IMR-90 (cell line): ENCODE results near the gene ISOC2. TPM values are rescaled to one million over a fixed set of nuclear protein-coding genes. Genes with fewer than 3 reads are reported as not detected.

ENCODE experiments used
- ATAC-seq: fragments of 200-7000 bp; cut with Tn5 transposase; 2 replicates; pipeline ENCODE4 v1.9.1; 2020; ENCODE audit warnings: low read depth, mild to moderate bottlenecking, moderate library complexity
- BruUV-seq: library from RNA; stranded (reverse); fragments of 400-500 nt; replicated peaks from 2 replicates; lab custom pipeline; 2021; lab: Mats Ljungman, UMichigan
- CTCF ChIA-PET: fragments of 300-600 bp; formaldehyde crosslinking; extraction: SDS; loops from one replicate; lab custom pipeline; 2021; ENCODE audit warnings: antibody characterized with exemption; lab: Yijun Ruan, JAX
- POLR2A ChIA-PET: fragments of 300-600 bp; sonication (Branson Sonifier 250); formaldehyde crosslinking; loops from one replicate; lab custom pipeline; 2022; ENCODE audit warnings: antibody characterized with exemption; ENCODE audit not compliant: unreplicated experiment; lab: Charles Lee
- DNase-seq: peaks from one replicate; pipeline ENCODE4 v3.0.0; 2013
- H2AFZ ChIP-seq: replicated peaks from 2 replicates; pipeline ENCODE3; 2013; ENCODE audit warnings: low read length, mild to moderate bottlenecking; ENCODE audit not compliant: poor library complexity
- H2AK5ac ChIP-seq: 2 replicates; pipeline ENCODE4 v1.6.1; 2013; ENCODE audit warnings: low read depth, low read length, inconsistent platforms
- H2AK9ac ChIP-seq: replicated peaks from 2 replicates; pipeline ENCODE3; 2013; ENCODE audit warnings: mild to moderate bottlenecking, low read depth, low read length, moderate library complexity; ENCODE audit not compliant: poor library complexity
- H2BK120ac ChIP-seq: 2 replicates; pipeline ENCODE4 v1.6.1; 2013; ENCODE audit warnings: low read depth, low read length, inconsistent platforms
- H2BK15ac ChIP-seq: 3 replicates; pipeline ENCODE4 v1.6.1; 2013; ENCODE audit warnings: low read depth, low read length, inconsistent platforms
- H2BK20ac ChIP-seq: 2 replicates; pipeline ENCODE4 v1.6.1; 2013; ENCODE audit warnings: low read depth, mild to moderate bottlenecking, inconsistent platforms, low read length, moderate library complexity
- H2BK5ac ChIP-seq: 2 replicates; pipeline ENCODE4 v1.6.1; 2013; ENCODE audit warnings: mild to moderate bottlenecking, low read depth, low read length, inconsistent platforms; ENCODE audit not compliant: poor library complexity, severe bottlenecking
- H3K14ac ChIP-seq: replicated peaks from 2 replicates; pipeline ENCODE4 v1.6.1; 2013; ENCODE audit warnings: low read depth, low read length, inconsistent platforms
- H3K18ac ChIP-seq: 2 replicates; pipeline ENCODE4 v1.6.1; 2013; ENCODE audit warnings: low read depth, low read length, control low read depth
- H3K23ac ChIP-seq: 2 replicates; pipeline ENCODE4 v1.6.1; 2013; ENCODE audit warnings: low read depth, low read length, inconsistent platforms
- H3K27ac ChIP-seq: 2 replicates; pipeline ENCODE4 v1.5.1; 2013; ENCODE audit warnings: mild to moderate bottlenecking, control low read depth, low read length; ENCODE audit not compliant: insufficient read depth
- H3K27me3 ChIP-seq: 2 replicates; pipeline ENCODE4 v1.6.1; 2013; ENCODE audit warnings: low read length; ENCODE audit not compliant: control insufficient read depth, insufficient read depth
- H3K36me3 ChIP-seq: 2 replicates; pipeline ENCODE4 v1.6.1; 2013; ENCODE audit warnings: low read length, mixed read lengths; ENCODE audit not compliant: control insufficient read depth, insufficient read depth
- H3K4ac ChIP-seq: 2 replicates; pipeline ENCODE4 v1.6.1; 2013; ENCODE audit warnings: low read depth, low read length, inconsistent platforms
- H3K4me1 ChIP-seq: 2 replicates; pipeline ENCODE4 v1.6.1; 2013; ENCODE audit warnings: low read length, mixed read lengths; ENCODE audit not compliant: control insufficient read depth, insufficient read depth
- H3K4me2 ChIP-seq: 2 replicates; pipeline ENCODE4 v1.6.1; 2013; ENCODE audit warnings: low read depth, mild to moderate bottlenecking, control low read depth, low read length, moderate library complexity
- H3K4me3 ChIP-seq: 2 replicates; pipeline ENCODE4 v1.5.1; 2013; ENCODE audit warnings: low read depth, mild to moderate bottlenecking, control low read depth, low read length, moderate library complexity; ENCODE audit not compliant: insufficient read depth
- H3K56ac ChIP-seq: 2 replicates; pipeline ENCODE4 v1.6.1; 2013; ENCODE audit warnings: low read length, inconsistent platforms; ENCODE audit not compliant: insufficient read depth; ENCODE audit errors: extremely low read depth
- H3K79me1 ChIP-seq, 2 experiments: 2 replicates each; pipeline ENCODE4 v1.6.1; 2013; ENCODE audit warnings: low read length in 2 of 2, inconsistent platforms in 1 of 2, low read depth in 1 of 2
- H3K9ac ChIP-seq: 2 replicates; pipeline ENCODE4 v1.6.1; 2013; ENCODE audit warnings: low read depth, low read length, control low read depth
- H3K9me1 ChIP-seq: 2 replicates; pipeline ENCODE4 v1.6.1; 2013; ENCODE audit warnings: low read length, inconsistent platforms; ENCODE audit not compliant: insufficient read depth
- H3K9me3 ChIP-seq: 2 replicates; pipeline ENCODE4 v1.6.1; 2013; ENCODE audit warnings: low read length; ENCODE audit not compliant: control insufficient read depth, insufficient read depth
- H4K20me1 ChIP-seq: 2 replicates; pipeline ENCODE4 v1.6.1; 2013; ENCODE audit warnings: low read length, inconsistent platforms; ENCODE audit not compliant: insufficient read depth
- H4K5ac ChIP-seq: 2 replicates; pipeline ENCODE4 v1.6.1; 2013; ENCODE audit warnings: mild to moderate bottlenecking, low read depth, low read length, control low read depth
- H4K8ac ChIP-seq, 2 experiments: 2 replicates each; pipeline ENCODE4 v1.6.1; 2013; ENCODE audit warnings: low read depth in 2 of 2, low read length in 2 of 2, control low read depth in 1 of 2, inconsistent platforms in 1 of 2
- H4K91ac ChIP-seq: 2 replicates; pipeline ENCODE4 v1.6.1; 2013; ENCODE audit warnings: low read depth, low read length, inconsistent platforms; ENCODE audit not compliant: insufficient read depth
- BHLHE40 ChIP-seq: fragments of 150-350 bp; IDR thresholded peaks from 2 replicates; pipeline ENCODE4 v1.6.1; 2016; ENCODE audit warnings: mild to moderate bottlenecking, low read depth, low read length
- CEBPB ChIP-seq: IDR thresholded peaks from 2 replicates; pipeline ENCODE4 v1.6.1; 2012; ENCODE audit warnings: low read depth, low read length, improper control_type of control experiment
- CHD1 ChIP-seq: IDR thresholded peaks from 2 replicates; pipeline ENCODE4 v1.6.1; 2012; ENCODE audit warnings: low read depth, low read length, improper control_type of control experiment
- FOS ChIP-seq: fragments of 150-350 bp; IDR thresholded peaks from 2 replicates; pipeline ENCODE4 v1.6.1; 2016; ENCODE audit warnings: low read depth, low read length
- MAFK ChIP-seq: IDR thresholded peaks from 2 replicates; pipeline ENCODE4 v1.6.1; 2012; ENCODE audit warnings: low read depth, low read length, improper control_type of control experiment
- MAZ ChIP-seq: IDR thresholded peaks from 2 replicates; pipeline ENCODE4 v1.6.1; 2012; ENCODE audit warnings: low read depth, mild to moderate bottlenecking, low read length, improper control_type of control experiment, moderate library complexity, borderline replicate concordance
- MXI1 ChIP-seq: IDR thresholded peaks from 2 replicates; pipeline ENCODE4 v1.6.1; 2012; ENCODE audit warnings: low read depth, mild to moderate bottlenecking, low read length, moderate library complexity, borderline replicate concordance
- NFE2L2 ChIP-seq: fragments of 150-350 bp; IDR thresholded peaks from 2 replicates; pipeline ENCODE4 v1.6.1; 2016; ENCODE audit warnings: low read depth, mild to moderate bottlenecking, low read length
- POLR2A ChIP-seq: IDR thresholded peaks from 2 replicates; pipeline ENCODE4 v1.6.1; 2012; ENCODE audit warnings: mild to moderate bottlenecking, low read depth, low read length
- RAD21 ChIP-seq: IDR thresholded peaks from 2 replicates; pipeline ENCODE4 v1.6.1; 2012; ENCODE audit warnings: low read length, improper control_type of control experiment
- RCOR1 ChIP-seq: IDR thresholded peaks from 2 replicates; pipeline ENCODE4 v1.6.1; 2012; ENCODE audit warnings: mild to moderate bottlenecking, low read length, improper control_type of control experiment; ENCODE audit not compliant: insufficient replicate concordance
- RFX5 ChIP-seq: IDR thresholded peaks from 2 replicates; pipeline ENCODE4 v1.8.0; 2012; ENCODE audit warnings: low read depth, mild to moderate bottlenecking, low read length, moderate library complexity
- SMC3 ChIP-seq: fragments of 150-350 bp; IDR thresholded peaks from 2 replicates; pipeline ENCODE4 v1.6.1; 2016; ENCODE audit warnings: low read depth, mild to moderate bottlenecking, antibody characterized with exemption, low read length, moderate library complexity
- WGBS, 2 experiments: methylation state at CpG; one replicate each; pipeline versions ENCODE4 v1.1.5 to v1.1.7; 2013; ENCODE audit warnings: missing lambda C conversion rate in 2 of 2; ENCODE audit not compliant: insufficient read length in 1 of 2; ENCODE audit errors: extremely low coverage in 2 of 2; 5-methylcytosine and 5-hydroxymethylcytosine counted together
- dilution Hi-C: fragments of 300-500 bp; cut with HindIII; formaldehyde crosslinking; loops from one replicate; pipeline ENCODE4 v1.14.3; 2018; ENCODE audit warnings: low sequenced_read_pairs; ENCODE audit not compliant: unreplicated experiment
- in situ Hi-C: fragments of 300-500 bp; cut with MboI; formaldehyde crosslinking; loops from 3 replicates; pipeline ENCODE4 v1.14.3; 2019; ENCODE audit warnings: low sequenced_read_pairs, inconsistent platforms, mixed read lengths
- intact Hi-C: fragments of 100-400 bp; cut with micrococcal nuclease; formaldehyde crosslinking; loops from 2 replicates; pipeline ENCODE4 v1.10.0; 2022
- polyA plus RNA-seq, 3 experiments: library from polyadenylated mRNA; depleted of rRNA; stranded (reverse); fragments of >200 nt; gene quantifications; 2 replicates each; pipeline ENCODE4 v1.2.3, GENCODE V29; 2012; ENCODE audit warnings: low replicate concordance in 1 of 3
- total RNA-seq: library from RNA; depleted of rRNA; stranded (reverse); fragments of >200 nt; gene quantifications from 2 replicates; pipeline ENCODE4 v1.2.3, GENCODE V29; 2012
- TF ChIP-seq, protein P1 (sequence below): fragments of 150-350 bp; IDR thresholded peaks from 2 replicates; pipeline ENCODE4 v1.6.1; 2017; ENCODE audit warnings: mild to moderate bottlenecking, antibody characterized with exemption, low read length, low read depth
- TF ChIP-seq, protein P2 (sequence below): conservative IDR thresholded peaks from 2 replicates; pipeline ENCODE4 v1.5.1; 2012; ENCODE audit warnings: mild to moderate bottlenecking, low read depth, low read length, improper control_type of control experiment
- TF ChIP-seq, protein P3 (sequence below): fragments of 150-350 bp; IDR thresholded peaks from 2 replicates; pipeline ENCODE4 v1.6.1; 2016; ENCODE audit warnings: low read depth, mild to moderate bottlenecking, low read length, moderate library complexity, borderline replicate concordance

ISOC2 gene
- total and polyA plus RNA-seq, 2 of the 4 experiments (the other 2 are of a cell fraction), result 56.1 to 82.1 TPM

DNA sequence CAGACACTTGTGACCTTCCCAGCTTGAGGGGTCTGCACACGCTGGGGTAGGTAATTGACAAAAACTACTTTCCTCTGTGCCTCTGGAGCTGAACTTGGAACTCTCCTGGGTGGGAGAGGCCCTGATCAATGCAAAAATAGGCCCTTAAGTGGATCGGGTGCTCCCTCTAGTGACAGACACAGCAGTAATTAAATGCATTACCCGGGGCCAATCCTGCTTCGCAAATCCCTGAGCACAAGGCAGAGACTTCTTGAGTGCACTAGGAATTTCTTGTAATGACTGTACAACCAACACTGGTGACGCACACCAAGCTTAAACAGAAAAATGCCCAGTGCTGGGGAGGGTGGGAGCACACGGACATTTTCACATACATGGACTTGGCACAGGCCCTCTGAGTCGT, 43.3 kb downstream of the ISOC2 start:
- no peaks in the 10 kb centered on the region for H3K36me3 ChIP-seq
- whole genome bisulfite sequencing, 2 experiments, result 0% methylated on average over 1 of the region's 7 CpGs; no CpG with 5 or more reads in 1 of the 2 experiments
- H3K9me3 ChIP-seq, result no peaks in the 10 kb centered on the region
- no TSS peak for BruUV-seq
- H4K8ac ChIP-seq, result no peak overlapping the region
- no peaks in the 10 kb centered on the region for H3K9me1 ChIP-seq
- CTCF ChIA-PET, result interaction anchor here (0.8 to 1.7 kb wide), 8 partner anchors 19 to 278 kb away, joined by 3 to 12 read pairs (median 4); no protein-coding TSS in a partner anchor
- TF ChIP-seq CHD1, result no peak
- TF ChIP-seq SMC3, result peak; percentile 85
- peak; percentile 50 for TF ChIP-seq RCOR1
- no peak for TF ChIP-seq CEBPB
- no peak for TF ChIP-seq MAZ
- peak; percentile 95 for TF ChIP-seq RAD21
- no peak for TF ChIP-seq MXI1
- TF ChIP-seq, protein P1, sequence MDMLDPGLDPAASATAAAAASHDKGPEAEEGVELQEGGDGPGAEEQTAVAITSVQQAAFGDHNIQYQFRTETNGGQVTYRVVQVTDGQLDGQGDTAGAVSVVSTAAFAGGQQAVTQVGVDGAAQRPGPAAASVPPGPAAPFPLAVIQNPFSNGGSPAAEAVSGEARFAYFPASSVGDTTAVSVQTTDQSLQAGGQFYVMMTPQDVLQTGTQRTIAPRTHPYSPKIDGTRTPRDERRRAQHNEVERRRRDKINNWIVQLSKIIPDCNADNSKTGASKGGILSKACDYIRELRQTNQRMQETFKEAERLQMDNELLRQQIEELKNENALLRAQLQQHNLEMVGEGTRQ, result no peak
- TF ChIP-seq MAFK, result no peak
- TF ChIP-seq BHLHE40, result no peak; the same call in 1 of the 2 replicates
- no peak for TF ChIP-seq RFX5
- TF ChIP-seq NFE2L2, result no peak
- TF ChIP-seq, protein P2, sequence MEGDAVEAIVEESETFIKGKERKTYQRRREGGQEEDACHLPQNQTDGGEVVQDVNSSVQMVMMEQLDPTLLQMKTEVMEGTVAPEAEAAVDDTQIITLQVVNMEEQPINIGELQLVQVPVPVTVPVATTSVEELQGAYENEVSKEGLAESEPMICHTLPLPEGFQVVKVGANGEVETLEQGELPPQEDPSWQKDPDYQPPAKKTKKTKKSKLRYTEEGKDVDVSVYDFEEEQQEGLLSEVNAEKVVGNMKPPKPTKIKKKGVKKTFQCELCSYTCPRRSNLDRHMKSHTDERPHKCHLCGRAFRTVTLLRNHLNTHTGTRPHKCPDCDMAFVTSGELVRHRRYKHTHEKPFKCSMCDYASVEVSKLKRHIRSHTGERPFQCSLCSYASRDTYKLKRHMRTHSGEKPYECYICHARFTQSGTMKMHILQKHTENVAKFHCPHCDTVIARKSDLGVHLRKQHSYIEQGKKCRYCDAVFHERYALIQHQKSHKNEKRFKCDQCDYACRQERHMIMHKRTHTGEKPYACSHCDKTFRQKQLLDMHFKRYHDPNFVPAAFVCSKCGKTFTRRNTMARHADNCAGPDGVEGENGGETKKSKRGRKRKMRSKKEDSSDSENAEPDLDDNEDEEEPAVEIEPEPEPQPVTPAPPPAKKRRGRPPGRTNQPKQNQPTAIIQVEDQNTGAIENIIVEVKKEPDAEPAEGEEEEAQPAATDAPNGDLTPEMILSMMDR, result peak; percentile 95
- 0 out of 2 replicates have a peak, but pooled peaks have one; percentile 26 for TF ChIP-seq POLR2A
- TF ChIP-seq, protein P3, sequence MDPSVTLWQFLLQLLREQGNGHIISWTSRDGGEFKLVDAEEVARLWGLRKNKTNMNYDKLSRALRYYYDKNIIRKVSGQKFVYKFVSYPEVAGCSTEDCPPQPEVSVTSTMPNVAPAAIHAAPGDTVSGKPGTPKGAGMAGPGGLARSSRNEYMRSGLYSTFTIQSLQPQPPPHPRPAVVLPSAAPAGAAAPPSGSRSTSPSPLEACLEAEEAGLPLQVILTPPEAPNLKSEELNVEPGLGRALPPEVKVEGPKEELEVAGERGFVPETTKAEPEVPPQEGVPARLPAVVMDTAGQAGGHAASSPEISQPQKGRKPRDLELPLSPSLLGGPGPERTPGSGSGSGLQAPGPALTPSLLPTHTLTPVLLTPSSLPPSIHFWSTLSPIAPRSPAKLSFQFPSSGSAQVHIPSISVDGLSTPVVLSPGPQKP, result no peak
- no peak for TF ChIP-seq FOS
- H4K91ac ChIP-seq, result no peak overlapping the region
- no peak overlapping the region for H2BK15ac ChIP-seq
- H3K23ac ChIP-seq, result no peak overlapping the region
- no peaks in the 10 kb centered on the region for H3K79me1 ChIP-seq
- POLR2A ChIA-PET, result interaction anchor here (1.3 kb wide), 1 partner anchor 11 kb away, joined by 4 read pairs; the partner anchor contains the start of gene UBE2S
- no peak overlapping the region for H3K9ac ChIP-seq
- H3K27ac ChIP-seq, result no peak overlapping the region
- in situ Hi-C loops, result loop anchor here (5.0 kb wide), 1 partner anchor 281 kb away; no protein-coding TSS in a partner anchor
- dilution Hi-C loops, result no loop called here
- H4K5ac ChIP-seq, result no peak overlapping the region
- peak; percentile 99 for ATAC-seq
- H3K4me2 ChIP-seq, result no peak overlapping the region
- no peak overlapping the region for H2BK5ac ChIP-seq
- no peak overlapping the region for H3K18ac ChIP-seq
- no peak overlapping the region for H3K14ac ChIP-seq
- no peak overlapping the region for H3K4me3 ChIP-seq
- H3K4ac ChIP-seq, result no peak overlapping the region
- no peak overlapping the region for H2BK20ac ChIP-seq
- H2BK120ac ChIP-seq, result no peak overlapping the region
- peak overlapping the region; percentile 79 for H2AFZ ChIP-seq
- H3K4me1 ChIP-seq, result no peaks in the 10 kb centered on the region
- intact Hi-C loops, result loop anchor here (1.0 to 2.0 kb wide), 4 partner anchors 126 to 330 kb away; partner anchors contain the start of gene PPP6R1
- peak; percentile 91 for DNase-seq
- no peak overlapping the region for H3K56ac ChIP-seq
- H3K27me3 ChIP-seq, result peaks cover 11% of the 10 kb centered on the region
- H2AK5ac ChIP-seq, result peak overlapping the region; percentile 65; the same call in 1 of the 2 replicates
- no peaks in the 10 kb centered on the region; the same call in 1 of the 2 replicates for H4K20me1 ChIP-seq
- peak overlapping the region; percentile 69 for H2AK9ac ChIP-seq
